Amygdala (tissue), 56 donors: ENCODE data around the gene SELENOH.

Experiments used
- DNase-seq, 56 donors: peaks; one replicate each; lab custom pipeline; 2025; lab: John Stamatoyannopoulos, UW

Gene SELENOH

GRCh38 chr11:57744357-57744756, 3.1 kb downstream of the SELENOH start:
- no peak for DNase-seq

GRCh38 chr11:57745206-57745605, 3.9 kb downstream of the SELENOH start:
- no peak for DNase-seq

- DNase-seq: no peak
Measured at GRCh38 chr11:57746920-57747319, 5.6 kb downstream of the SELENOH start.

GRCh38 chr11:57751176-57751575, 9.9 kb downstream of the SELENOH start:
- no peak for DNase-seq

- peak in 2 of 56 donors; percentile 11 to 26 for DNase-seq
Measured at GRCh38 chr11:57751676-57752253, 10.5 kb downstream of the SELENOH start, which contains the start of gene BTBD18. Gene BTBD18 (minus strand): TSS chr11:57751819. CDS start chr11:57751188, 631 bp downstream.

GRCh38 chr11:57752954-57753353, 11.7 kb downstream of the SELENOH start:
- no peak for DNase-seq

- DNase-seq: no peak
Measured at GRCh38 chr11:57758174-57758573, 16.9 kb downstream of the SELENOH start.

GRCh38 chr11:57761301-57762234, 20.3 kb downstream of the SELENOH start, which contains the start of gene CTNND1:
Gene CTNND1 (plus strand): TSS chr11:57761802. CDS start chr11:57791479, 29,677 bp downstream.
- peak in 54 of 56 donors; percentile 8 to 90 (median 72) for DNase-seq

- DNase-seq: peak in 3 of 56 donors; percentile 5 to 15 (median 7)
Measured at GRCh38 chr11:57762235-57762861, 21.1 kb downstream of the SELENOH start.

- peak in 2 of 56 donors; percentile 9 for DNase-seq
Measured at GRCh38 chr11:57763568-57763967, 22.3 kb downstream of the SELENOH start.

GRCh38 chr11:57764021-57764420, 22.7 kb downstream of the SELENOH start:
- DNase-seq: no peak

- no peak for DNase-seq
Measured at GRCh38 chr11:57764566-57764965, 23.3 kb downstream of the SELENOH start.

GRCh38 chr11:57764972-57765371, 23.7 kb downstream of the SELENOH start:
- DNase-seq: no peak

- DNase-seq: no peak
Measured at GRCh38 chr11:57770793-57771192, 29.5 kb downstream of the SELENOH start.

GRCh38 chr11:57771365-57771764, 30.1 kb downstream of the SELENOH start:
- no peak for DNase-seq

GRCh38 chr11:57772562-57772961, 31.3 kb downstream of the SELENOH start:
- no peak for DNase-seq

GRCh38 chr11:57773026-57773598, 31.8 kb downstream of the SELENOH start:
- no peak for DNase-seq

- DNase-seq: peak in 1 of 56 donors; percentile 4
Measured at GRCh38 chr11:57775491-57775890, 34.2 kb downstream of the SELENOH start.

GRCh38 chr11:57776031-57776521, 34.8 kb downstream of the SELENOH start:
- no peak for DNase-seq

GRCh38 chr11:57776577-57777210, 35.4 kb downstream of the SELENOH start:
- DNase-seq: no peak
